HepG2 (cell line): ENCODE results near the gene PLOD2.

Experiments used
- ELF4 ChIP-seq: sonication (generic); formaldehyde crosslinking; IDR thresholded peaks from 2 replicates; pipeline ENCODE4 v1.5.0; 2020; ENCODE audit warnings: missing genetic modification reagents, mild to moderate bottlenecking, moderate library complexity, borderline replicate concordance
- GLMP ChIP-seq: sonication (generic); formaldehyde crosslinking; IDR thresholded peaks from 2 replicates; pipeline ENCODE4 v1.9.0; 2021; ENCODE audit warnings: missing genetic modification reagents, mild to moderate bottlenecking, borderline replicate concordance
- JUN ChIP-seq: sonication (generic); formaldehyde crosslinking; IDR thresholded peaks from 2 replicates; pipeline ENCODE4 v1.4.0; 2020; ENCODE audit warnings: mild to moderate bottlenecking, missing genetic modification reagents
- NKX3-1 ChIP-seq: sonication (generic); formaldehyde crosslinking; IDR thresholded peaks from 2 replicates; pipeline ENCODE4 v1.5.0; 2020; ENCODE audit warnings: missing genetic modification reagents
- POLR2A ChIP-seq, 2 experiments: IDR thresholded peaks; 2 replicates each; pipeline ENCODE4 v1.6.1; 2011; ENCODE audit warnings: low read depth in 2 of 2, low read length in 2 of 2, mild to moderate bottlenecking in 1 of 2, moderate library complexity in 1 of 2; ENCODE audit not compliant: insufficient read depth in 1 of 2
- SMAD1 ChIP-seq: sonication (generic); formaldehyde crosslinking; IDR thresholded peaks from 2 replicates; pipeline ENCODE4 v1.4.0; 2020; ENCODE audit warnings: missing genetic modification reagents, low read depth, mild to moderate bottlenecking, borderline replicate concordance
- SP1 ChIP-seq, 2 experiments: fragments of 450-650 bp in 1 of 2; sonication (generic) in 1 of 2; formaldehyde crosslinking in 1 of 2; IDR thresholded peaks; 2 replicates each; pipeline versions ENCODE4 v1.4.0 to v1.6.1; 2016 to 2020; ENCODE audit warnings: missing genetic modification reagents in 1 of 2
- SRF ChIP-seq: IDR thresholded peaks from 2 replicates; pipeline ENCODE4 v1.6.1; 2011; ENCODE audit warnings: mild to moderate bottlenecking, low read depth, low read length, moderate library complexity
- ZBTB38 ChIP-seq: sonication (generic); formaldehyde crosslinking; IDR thresholded peaks from 2 replicates; pipeline ENCODE4 v1.5.1; 2020; ENCODE audit warnings: mild to moderate bottlenecking, missing genetic modification reagents
- ZBTB8A ChIP-seq: sonication (generic); formaldehyde crosslinking; IDR thresholded peaks from 2 replicates; pipeline ENCODE4 v1.4.0; 2020; ENCODE audit warnings: mild to moderate bottlenecking, low read depth, missing genetic modification reagents, borderline replicate concordance
- TF ChIP-seq, protein P1 (sequence below): sonication (generic); formaldehyde crosslinking; IDR thresholded peaks from 2 replicates; pipeline ENCODE4 v1.5.0; 2020; ENCODE audit warnings: mild to moderate bottlenecking, missing genetic modification reagents, moderate library complexity

DNA sequence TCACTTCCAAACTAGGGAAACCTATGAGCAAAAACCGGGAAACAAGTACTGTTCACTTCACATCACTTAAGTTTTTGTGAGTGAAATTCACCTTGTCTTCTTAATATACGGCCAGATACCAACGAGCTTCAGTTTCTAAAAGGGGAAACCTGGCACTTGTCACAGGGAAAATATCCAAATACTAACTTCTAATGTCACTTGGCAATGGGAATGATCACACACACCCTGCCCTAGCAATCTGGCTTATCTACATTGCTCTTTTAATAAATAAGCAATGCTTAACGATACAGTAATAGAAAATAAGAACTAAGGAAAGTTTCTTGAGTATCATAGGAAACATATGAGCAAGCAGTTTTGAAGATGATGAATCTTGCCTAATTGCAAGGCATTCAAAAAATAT, 34.6 kb upstream of the PLOD2 start:
- TF ChIP-seq, protein P1, sequence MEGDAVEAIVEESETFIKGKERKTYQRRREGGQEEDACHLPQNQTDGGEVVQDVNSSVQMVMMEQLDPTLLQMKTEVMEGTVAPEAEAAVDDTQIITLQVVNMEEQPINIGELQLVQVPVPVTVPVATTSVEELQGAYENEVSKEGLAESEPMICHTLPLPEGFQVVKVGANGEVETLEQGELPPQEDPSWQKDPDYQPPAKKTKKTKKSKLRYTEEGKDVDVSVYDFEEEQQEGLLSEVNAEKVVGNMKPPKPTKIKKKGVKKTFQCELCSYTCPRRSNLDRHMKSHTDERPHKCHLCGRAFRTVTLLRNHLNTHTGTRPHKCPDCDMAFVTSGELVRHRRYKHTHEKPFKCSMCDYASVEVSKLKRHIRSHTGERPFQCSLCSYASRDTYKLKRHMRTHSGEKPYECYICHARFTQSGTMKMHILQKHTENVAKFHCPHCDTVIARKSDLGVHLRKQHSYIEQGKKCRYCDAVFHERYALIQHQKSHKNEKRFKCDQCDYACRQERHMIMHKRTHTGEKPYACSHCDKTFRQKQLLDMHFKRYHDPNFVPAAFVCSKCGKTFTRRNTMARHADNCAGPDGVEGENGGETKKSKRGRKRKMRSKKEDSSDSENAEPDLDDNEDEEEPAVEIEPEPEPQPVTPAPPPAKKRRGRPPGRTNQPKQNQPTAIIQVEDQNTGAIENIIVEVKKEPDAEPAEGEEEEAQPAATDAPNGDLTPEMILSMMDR (CRISPR knock-in tag) = no peak
- TF ChIP-seq ZBTB38 (CRISPR knock-in tag) = no peak
- no peak for TF ChIP-seq POLR2A (IDR thresholded peaks at IDR 0.05; ENCODE audit: insufficient read depth in 1 of 2, low read depth in 2 of 2, low read length in 2 of 2)
- TF ChIP-seq SRF = no peak
- no peak for TF ChIP-seq ZBTB8A (CRISPR knock-in tag)
- TF ChIP-seq ELF4 (CRISPR knock-in tag) = no peak
- no peak for TF ChIP-seq SP1 (IDR thresholded peaks at IDR 0.05)
- no peak for TF ChIP-seq SP1 (CRISPR knock-in tag; IDR thresholded peaks at IDR 0.05)
- no peak for TF ChIP-seq NKX3-1 (CRISPR knock-in tag)
- no peak for TF ChIP-seq GLMP (CRISPR knock-in tag)
- TF ChIP-seq SMAD1 (CRISPR knock-in tag) = no peak
- no peak for TF ChIP-seq JUN (CRISPR knock-in tag)
